HG03095 (cell line): ENCODE data around the gene ST6GAL2.

Source experiments
- ATAC-seq: cut with Tn5 transposase; IDR thresholded peaks from one replicate; pipeline ENCODE4 v1.9.1; 2021; ENCODE audit warnings: moderate library complexity; ENCODE audit not compliant: unreplicated experiment

Gene ST6GAL2

GRCh38 chr2:106831241-106831640, 54.7 kb downstream of the ST6GAL2 start:
- ATAC-seq: no peak

DNA sequence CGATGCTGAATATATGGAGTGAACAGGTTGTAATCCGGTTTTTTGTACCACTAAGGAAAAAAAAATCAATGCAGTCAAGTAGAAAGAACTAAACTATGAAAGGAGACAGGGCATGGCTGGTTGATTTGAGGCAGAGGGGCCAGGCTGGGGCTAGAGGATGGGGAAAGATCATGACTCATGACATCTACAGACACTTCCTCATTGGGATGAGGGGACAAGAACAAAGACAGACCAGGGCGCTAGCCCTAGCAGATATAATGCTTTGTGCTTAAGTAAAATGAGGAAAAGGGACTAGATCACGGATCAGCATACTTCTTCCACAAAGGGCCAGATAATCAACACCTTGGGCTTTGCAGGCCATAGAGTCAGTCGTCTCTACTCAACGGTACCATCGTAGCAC, 55.8 kb downstream of the ST6GAL2 start:
- ATAC-seq: no peak

DNA sequence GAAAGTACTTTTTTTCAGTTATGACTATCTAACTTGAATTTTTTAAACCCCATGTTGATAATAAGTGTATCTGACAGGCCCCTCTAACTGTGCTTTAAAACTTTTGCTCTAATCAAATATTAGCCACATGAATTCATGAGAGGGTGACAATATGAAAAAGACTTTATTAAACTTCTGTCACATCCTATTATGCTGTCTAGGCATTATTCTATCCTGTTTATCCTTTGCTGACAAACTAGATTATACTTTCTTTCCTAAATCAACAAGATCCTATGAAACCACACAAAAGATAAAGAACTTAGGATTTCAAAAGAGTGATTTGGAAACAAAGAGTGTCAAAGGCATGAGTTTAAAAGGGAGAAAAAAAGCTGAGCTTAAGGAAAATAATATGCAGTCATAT, 57.8 kb downstream of the ST6GAL2 start:
- no peak for ATAC-seq

- ATAC-seq: no peak
Observed at GRCh38 chr2:106827158-106827557, 58.8 kb downstream of the ST6GAL2 start.

- no peak for ATAC-seq
Observed at GRCh38 chr2:106825161-106825560, 60.8 kb downstream of the ST6GAL2 start.

- ATAC-seq: no peak
Observed at GRCh38 chr2:106816974-106817373, 69.0 kb downstream of the ST6GAL2 start.

DNA sequence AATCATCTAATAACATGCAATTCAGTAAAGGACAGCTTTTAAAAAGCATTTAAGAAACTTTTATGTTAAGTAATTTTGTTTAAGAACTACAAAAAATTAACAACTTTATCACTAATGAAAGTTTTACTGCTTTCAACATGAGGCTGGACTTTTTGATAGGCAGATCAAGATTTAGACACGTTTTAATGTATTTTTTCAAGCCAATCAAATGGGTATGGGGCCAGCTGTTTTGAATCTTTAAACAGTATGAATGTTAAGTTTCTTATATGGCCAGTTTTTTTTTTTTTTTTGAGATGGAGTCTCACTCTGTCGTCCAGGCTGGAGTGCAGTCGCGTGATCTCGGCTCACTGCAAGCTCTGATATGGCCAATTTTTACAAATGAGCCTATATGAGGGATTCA, 73.1 kb downstream of the ST6GAL2 start:
- ATAC-seq: no peak

DNA sequence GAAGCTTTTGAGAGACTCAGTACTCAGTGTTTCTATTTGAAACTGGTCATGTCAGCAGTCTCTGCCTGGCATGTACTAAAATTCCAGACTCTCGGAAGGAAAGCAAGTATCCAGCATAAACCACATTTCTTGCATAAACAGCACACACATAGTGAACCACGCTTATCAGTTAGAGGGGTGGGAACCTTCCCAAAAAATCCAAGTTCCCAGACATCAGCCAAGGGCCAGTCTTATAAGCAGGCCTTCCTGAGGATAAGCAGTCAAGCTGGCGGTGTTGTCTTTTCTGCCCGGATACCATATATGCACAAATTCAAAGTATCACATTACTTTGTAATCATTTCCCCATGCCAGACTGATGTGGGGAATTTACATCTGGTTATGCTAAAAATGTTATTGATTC, 73.6 kb downstream of the ST6GAL2 start:
- no peak for ATAC-seq

DNA sequence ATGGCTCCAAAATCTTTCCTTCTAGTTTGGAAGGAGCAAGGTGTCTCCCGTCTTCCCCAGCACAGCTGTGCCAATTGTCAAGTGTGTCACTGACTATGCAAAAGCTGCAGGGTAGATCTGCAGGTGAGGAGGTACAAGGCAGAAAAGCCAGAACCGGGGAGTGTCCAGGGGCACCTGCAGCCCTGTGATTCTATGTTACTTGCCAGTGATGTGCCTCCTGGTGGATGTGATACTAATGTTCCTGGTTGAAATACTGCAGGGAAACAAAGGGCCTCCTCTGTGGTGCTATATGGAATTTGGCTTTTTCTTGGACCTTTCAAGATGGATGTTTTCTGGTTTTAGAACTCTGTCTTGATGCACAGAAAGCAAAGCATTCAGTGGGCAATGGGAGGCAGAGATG, 80.3 kb downstream of the ST6GAL2 start:
- no peak for ATAC-seq

GRCh38 chr2:106804161-106804560, 81.8 kb downstream of the ST6GAL2 start:
- no peak for ATAC-seq

DNA sequence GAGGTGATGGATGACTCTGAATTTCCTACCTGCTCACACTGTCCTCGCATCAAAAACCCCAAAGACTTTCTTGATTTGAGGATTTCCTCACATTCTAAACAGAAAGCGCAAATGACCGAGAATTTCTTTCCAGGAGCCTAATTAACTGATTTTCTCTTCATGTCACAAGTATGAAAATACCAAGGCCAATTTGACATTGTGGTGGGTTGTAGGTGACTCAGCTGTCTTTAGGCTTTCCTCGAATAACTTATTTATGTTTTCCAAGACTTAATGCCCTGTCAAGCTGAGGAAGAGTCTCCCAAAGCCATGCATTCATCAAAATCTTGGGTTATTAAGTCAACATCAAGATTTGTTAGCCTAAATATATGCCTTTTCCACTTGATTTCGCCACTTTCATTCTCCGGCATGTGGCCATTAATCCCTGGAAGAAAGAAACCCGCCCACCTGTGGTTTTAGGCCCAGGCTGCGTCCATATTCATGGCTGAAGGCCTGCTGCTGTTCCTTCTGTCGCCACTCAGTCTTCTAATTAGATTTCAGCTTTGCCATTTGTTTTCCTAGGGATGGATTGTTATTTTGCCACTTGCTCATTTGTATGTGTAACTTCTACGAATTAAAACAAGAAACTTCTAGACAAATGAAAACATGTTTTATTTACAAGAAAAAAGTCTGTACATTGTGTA, 84.9 kb downstream of the ST6GAL2 start:
- ATAC-seq: no peak

- no peak for ATAC-seq
Observed at GRCh38 chr2:106800180-106800579, 85.8 kb downstream of the ST6GAL2 start.

GRCh38 chr2:106798826-106799552, 87.0 kb downstream of the ST6GAL2 start:
- ATAC-seq: no peak

DNA sequence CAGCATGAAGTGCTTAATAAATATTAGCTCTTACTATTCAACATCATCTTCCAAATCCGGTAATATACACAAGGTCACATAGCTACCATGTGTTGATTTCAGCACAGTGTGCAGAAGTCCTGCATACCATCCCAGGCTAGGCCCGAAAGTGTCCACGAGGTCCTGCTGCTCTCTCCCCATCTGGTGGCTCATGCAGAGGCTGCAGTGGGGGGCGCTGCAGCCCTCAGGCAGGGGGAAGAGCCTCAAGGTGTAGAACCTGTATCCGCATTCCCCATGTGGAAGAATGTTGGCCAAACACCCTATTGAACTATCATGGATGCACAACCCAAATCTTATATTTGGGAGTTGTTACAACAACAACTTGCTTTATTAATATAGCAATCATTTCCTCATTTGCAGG, 88.5 kb downstream of the ST6GAL2 start:
- ATAC-seq: no peak

DNA sequence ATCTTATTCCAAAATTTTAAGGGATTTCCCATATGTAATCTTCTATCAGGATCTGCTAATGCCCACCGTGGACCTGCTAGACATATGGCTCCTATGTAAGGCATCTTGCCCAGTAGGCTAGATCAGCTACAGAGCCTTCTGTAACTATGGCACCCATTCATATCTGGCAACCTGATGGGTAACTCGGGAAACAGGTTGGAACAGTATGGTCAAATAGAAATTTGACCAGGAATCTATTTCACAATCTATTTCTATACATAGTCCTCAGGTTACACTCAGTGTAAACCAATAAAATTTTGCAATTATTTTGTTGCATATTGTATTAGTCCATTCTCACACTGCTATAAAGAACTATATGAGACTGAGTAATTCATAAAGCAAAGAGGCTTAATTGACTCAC, 93.3 kb downstream of the ST6GAL2 start:
- no peak for ATAC-seq

DNA sequence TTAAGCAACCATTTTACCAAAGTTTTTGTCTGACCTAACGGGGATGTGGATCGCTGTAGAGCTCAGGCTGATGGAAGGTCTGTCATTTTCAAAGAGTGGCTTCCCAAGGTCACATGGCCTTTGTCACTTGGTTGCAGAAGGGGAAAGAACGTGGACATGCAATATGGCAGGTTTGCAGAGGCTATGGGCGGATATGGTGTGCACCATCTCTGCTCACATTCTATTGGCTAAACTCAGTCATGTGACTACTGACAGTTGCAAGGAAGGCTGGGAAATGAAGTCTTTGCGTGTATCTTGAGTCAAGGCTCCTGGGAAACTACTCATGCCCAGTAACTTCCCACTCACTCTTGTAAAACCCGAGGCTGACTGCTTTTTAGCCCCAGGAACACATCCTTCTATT, 96.8 kb downstream of the ST6GAL2 start:
- no peak for ATAC-seq

DNA sequence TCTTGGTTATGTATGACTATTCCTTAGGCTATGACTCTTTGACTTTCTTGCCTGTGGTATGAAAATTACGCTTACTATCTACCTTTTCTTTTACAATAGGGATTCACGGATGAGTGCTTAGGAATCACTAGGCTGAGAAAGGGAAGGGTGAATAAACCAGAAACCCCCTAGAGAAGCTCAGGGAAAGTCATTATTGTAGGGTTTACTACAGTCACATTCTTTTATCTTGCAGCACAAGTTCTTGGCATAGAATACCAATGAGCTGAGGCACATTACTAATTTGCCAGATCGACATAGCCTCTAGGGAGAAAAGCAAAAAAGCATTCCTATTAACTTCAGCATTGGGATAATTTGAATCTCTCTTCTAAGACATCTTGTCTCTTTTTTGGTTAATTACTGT, 103.3 kb downstream of the ST6GAL2 start:
- ATAC-seq: no peak

DNA sequence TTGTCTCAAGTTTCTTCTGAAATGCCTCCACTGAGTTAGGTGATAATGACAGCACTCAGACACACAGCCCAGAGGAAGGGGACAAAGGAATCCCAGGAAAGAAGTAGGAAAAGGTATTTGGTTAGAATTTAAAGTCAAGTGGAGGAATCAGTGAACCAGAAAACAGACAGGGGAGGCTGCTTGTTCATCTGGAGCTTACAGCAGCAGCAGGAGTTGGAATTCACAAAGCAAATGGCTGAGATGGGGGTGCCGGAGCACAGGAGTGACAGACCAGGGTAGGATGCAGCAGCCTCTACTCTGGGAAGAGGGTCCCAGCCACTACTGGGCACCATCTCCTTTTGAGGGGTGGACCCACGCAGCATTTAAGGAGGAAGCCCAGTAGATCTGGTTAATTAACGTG, 104.8 kb downstream of the ST6GAL2 start:
- no peak for ATAC-seq

DNA sequence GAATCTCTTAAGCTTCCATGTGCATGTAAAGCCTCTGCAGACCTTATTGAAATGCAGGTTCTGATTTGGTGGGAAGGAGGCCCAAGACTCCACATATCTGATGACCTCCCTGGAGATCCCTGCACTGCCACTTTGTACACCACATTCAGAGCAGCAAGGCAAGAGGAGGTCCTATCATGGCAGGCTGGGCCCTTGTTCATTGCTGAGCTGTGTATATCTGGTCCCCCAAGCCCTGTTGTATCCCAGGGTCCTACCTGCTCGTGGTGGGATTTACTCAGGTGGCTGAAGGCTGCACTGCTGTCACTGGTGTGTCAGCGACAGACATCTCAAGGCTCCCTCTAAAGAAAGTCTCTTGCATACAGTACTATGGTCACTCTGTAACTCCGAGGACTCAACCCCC, 114.2 kb downstream of the ST6GAL2 start:
- ATAC-seq: no peak

DNA sequence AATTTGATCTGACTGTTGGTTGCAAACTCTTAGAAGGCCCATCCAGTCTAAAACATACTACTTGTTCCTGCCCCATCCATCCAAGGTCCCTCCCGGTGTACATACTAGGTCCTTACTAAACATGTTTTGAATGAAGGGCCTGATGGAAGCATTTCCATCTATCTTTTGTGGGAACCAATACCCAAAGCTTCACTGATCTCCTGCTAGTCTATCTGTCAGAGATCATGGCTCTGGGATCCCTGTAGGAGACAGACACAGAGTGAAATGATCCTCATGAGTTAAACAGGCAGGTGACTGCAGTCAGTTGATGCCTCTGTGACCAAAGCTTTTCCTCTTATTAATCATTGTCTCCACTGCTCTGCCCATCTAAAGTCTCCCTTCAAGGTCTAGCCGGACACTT, 115.0 kb downstream of the ST6GAL2 start:
- no peak for ATAC-seq

DNA sequence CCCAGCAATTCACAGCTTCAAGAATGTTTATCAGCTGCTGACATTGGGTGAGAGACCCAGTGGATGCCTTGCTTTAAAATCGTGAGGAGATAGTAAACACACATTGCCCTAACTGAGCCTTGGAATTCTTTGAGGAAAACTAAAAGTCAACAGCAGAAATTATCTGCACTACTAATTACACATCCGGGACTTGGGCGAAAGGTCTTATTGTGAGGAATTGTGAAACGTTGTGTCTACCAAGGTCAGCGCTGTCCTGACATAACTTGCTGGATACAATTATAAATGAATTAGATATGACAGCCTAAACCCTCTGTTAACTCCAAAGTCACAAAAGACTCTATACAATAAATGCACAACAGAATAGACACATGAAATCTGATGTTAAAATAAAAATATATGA, 121.4 kb downstream of the ST6GAL2 start:
- ATAC-seq: no peak

DNA sequence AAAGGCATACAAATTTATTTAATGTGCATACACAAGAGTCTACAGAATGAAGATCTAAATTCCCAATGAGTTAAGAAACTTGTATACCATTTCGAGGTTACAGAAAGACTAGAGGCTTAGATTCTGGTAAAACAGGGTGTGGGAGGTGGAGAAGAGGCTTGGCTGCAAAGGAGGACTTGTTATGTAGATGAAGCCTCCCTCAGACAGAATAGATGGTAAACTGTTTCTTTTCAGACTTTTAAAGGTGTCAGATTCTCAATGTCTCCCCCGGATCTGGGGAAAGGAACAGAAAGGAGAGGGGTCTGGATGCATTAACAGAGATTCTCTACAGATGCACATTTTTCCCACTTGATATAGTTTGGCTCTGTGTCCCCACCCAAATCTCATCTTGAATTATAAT, 126.0 kb downstream of the ST6GAL2 start:
- ATAC-seq: no peak
